Vagina (tissue), 2 donors: ENCODE results near the gene CCDC69. TPM values are rescaled to one million over a fixed set of nuclear protein-coding genes. Genes with fewer than 3 reads are reported as not detected.
A peak's percentile ranks its signal among the peaks of the same experiment; 100 is the strongest.

Experiments used
- DNase-seq, 2 donors: peaks; one replicate each; pipeline ENCODE4 v3.0.0-alpha.2; 2017; ENCODE audit errors: extremely low spot score in 2 of 2
- H3K27ac ChIP-seq: fragments of 200-600 bp; sonication (generic); one replicate; pipeline ENCODE4 v1.5.1; 2019
- H3K27me3 ChIP-seq: fragments of 200-600 bp; sonication (generic); one replicate; pipeline ENCODE4 v1.5.1; 2019
- H3K36me3 ChIP-seq, 2 donors: fragments of 200-600 bp; sonication (generic); one replicate each; pipeline ENCODE4 v1.5.1; 2017 to 2019
- H3K4me1 ChIP-seq: fragments of 200-600 bp; sonication (generic); one replicate; pipeline ENCODE4 v1.5.1; 2019
- H3K4me3 ChIP-seq, 2 donors: fragments of 200-600 bp; sonication (generic); 1 replicate in 1 of 2; 2 replicates in 1 of 2; pipeline ENCODE4 v1.5.1; 2016 to 2019
- H3K9me3 ChIP-seq: fragments of 200-600 bp; sonication (generic); one replicate; pipeline ENCODE4 v1.5.1; 2019
- POLR2A ChIP-seq, 2 donors: fragments of 450-650 bp; IDR thresholded peaks; one replicate each; pipeline ENCODE4 v1.6.1; 2017; ENCODE audit warnings: antibody characterized with exemption in 2 of 2, mild to moderate bottlenecking in 2 of 2, moderate library complexity in 2 of 2
- POLR2AphosphoS5 ChIP-seq, 2 donors: sonication (generic); formaldehyde crosslinking; IDR thresholded peaks; one replicate each; pipeline ENCODE4 v1.9.0; 2017; ENCODE audit warnings: antibody characterized with exemption in 2 of 2, mild to moderate bottlenecking in 2 of 2, low read depth in 1 of 2; ENCODE audit not compliant: insufficient read depth in 1 of 2
- intact Hi-C: fragments of 100-400 bp; cut with DNase I; formaldehyde crosslinking; loops from one replicate; pipeline ENCODE4 v1.15.1; 2023
- total RNA-seq: library from RNA; depleted of rRNA; stranded (reverse); fragments of >200 nt; gene quantifications from one replicate; pipeline ENCODE4 v1.2.3, GENCODE V29; 2016
- TF ChIP-seq, protein P1 (sequence below), 3 experiments: fragments of 450-650 bp in 2 of 3; fragments of 200-600 bp in 1 of 3; sonication (generic) in 1 of 3; IDR thresholded peaks; one replicate each; pipeline ENCODE4 v1.5.1; 2017 to 2019; ENCODE audit warnings: antibody characterized with exemption in 3 of 3, mild to moderate bottlenecking in 2 of 3, moderate library complexity in 2 of 3

Gene CCDC69
- total RNA-seq, 1 donor from 2014 or later = 84.5 TPM

DNA sequence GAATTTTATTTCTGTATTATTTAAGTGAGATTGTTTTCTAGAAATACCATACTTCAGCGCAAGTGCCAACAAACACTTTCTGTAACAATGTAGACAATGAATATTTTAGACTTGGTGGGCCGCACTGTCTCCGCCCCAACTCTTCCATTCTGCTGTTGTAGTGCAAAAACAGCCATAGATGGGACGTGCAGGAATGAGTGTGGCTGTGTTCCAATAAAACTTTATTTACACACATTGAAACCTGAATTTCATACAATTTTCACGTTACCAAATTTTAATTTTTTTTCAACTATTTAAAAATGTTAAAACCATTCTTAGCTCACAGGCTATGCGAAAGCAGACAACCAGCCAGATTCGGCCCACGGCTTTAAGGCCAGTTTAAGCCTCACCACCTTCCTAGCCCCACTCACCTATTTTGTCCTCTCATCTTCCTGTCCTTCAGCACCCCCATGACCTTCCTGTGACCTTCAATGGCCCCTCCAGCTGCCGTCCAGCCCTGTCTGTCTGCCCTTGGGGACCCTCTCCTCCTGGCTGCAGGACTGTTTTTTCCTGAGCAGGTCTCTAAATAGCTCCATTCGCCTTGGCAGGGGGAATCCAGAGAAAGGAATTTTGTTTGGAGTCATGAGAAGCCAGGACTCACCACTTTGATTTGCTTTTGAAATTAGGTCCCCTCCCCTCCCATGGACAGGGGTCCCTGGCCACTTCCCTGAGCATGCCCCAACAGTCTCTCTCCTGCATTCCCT, 55.1 kb downstream of the CCDC69 start:
- H3K27ac ChIP-seq = no peak overlapping the region
- peaks cover 5% of the 10 kb centered on the region for H3K4me1 ChIP-seq
- intact Hi-C loops = no loop called here
- TF ChIP-seq, protein P1, sequence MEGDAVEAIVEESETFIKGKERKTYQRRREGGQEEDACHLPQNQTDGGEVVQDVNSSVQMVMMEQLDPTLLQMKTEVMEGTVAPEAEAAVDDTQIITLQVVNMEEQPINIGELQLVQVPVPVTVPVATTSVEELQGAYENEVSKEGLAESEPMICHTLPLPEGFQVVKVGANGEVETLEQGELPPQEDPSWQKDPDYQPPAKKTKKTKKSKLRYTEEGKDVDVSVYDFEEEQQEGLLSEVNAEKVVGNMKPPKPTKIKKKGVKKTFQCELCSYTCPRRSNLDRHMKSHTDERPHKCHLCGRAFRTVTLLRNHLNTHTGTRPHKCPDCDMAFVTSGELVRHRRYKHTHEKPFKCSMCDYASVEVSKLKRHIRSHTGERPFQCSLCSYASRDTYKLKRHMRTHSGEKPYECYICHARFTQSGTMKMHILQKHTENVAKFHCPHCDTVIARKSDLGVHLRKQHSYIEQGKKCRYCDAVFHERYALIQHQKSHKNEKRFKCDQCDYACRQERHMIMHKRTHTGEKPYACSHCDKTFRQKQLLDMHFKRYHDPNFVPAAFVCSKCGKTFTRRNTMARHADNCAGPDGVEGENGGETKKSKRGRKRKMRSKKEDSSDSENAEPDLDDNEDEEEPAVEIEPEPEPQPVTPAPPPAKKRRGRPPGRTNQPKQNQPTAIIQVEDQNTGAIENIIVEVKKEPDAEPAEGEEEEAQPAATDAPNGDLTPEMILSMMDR (IDR thresholded peaks at IDR 0.05) = no peak
- TF ChIP-seq POLR2A (IDR thresholded peaks at IDR 0.05) (no peak), POLR2AphosphoS5 (IDR thresholded peaks at IDR 0.05; ENCODE audit: insufficient read depth in 1 of 2, low read depth in 1 of 2) (no peak)
- H3K36me3 ChIP-seq = no peaks in the 10 kb centered on the region
- H3K27me3 ChIP-seq = no peaks in the 10 kb centered on the region
- H3K9me3 ChIP-seq = no peaks in the 10 kb centered on the region
- no peak for DNase-seq
- no peak overlapping the region for H3K4me3 ChIP-seq

DNA sequence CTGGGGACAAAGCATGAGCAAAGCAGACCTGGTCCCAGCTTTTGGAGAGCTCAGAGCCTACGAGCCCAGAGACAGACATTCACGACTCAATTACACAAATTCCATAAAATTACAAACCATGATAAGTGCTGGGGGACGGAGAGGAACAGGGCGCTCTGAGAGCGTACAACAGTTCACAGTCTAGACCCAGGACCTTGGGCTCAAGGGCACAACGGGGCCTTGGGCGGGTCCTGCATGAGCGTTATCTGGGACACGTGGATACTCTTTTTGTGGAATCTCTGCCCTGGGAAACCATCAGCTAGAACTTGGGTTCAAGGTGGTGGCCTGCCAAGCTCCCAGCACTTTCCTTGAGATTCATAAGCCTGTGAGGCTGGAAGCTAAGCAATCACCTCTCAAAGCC, 56.9 kb downstream of the CCDC69 start:
- no peak overlapping the region for H3K4me3 ChIP-seq
- H3K27ac ChIP-seq = no peak overlapping the region
- H3K4me1 ChIP-seq = peaks cover 5% of the 10 kb centered on the region
- intact Hi-C loops = no loop called here
- H3K27me3 ChIP-seq = no peaks in the 10 kb centered on the region
- no peaks in the 10 kb centered on the region for H3K36me3 ChIP-seq
- H3K9me3 ChIP-seq = no peaks in the 10 kb centered on the region
- TF ChIP-seq, protein P1 (IDR thresholded peaks at IDR 0.05) = no peak
- TF ChIP-seq POLR2AphosphoS5 (IDR thresholded peaks at IDR 0.05; ENCODE audit: insufficient read depth in 1 of 2, low read depth in 1 of 2) = no peak
- no peak for TF ChIP-seq POLR2A (IDR thresholded peaks at IDR 0.05)
- DNase-seq = no peak

DNA sequence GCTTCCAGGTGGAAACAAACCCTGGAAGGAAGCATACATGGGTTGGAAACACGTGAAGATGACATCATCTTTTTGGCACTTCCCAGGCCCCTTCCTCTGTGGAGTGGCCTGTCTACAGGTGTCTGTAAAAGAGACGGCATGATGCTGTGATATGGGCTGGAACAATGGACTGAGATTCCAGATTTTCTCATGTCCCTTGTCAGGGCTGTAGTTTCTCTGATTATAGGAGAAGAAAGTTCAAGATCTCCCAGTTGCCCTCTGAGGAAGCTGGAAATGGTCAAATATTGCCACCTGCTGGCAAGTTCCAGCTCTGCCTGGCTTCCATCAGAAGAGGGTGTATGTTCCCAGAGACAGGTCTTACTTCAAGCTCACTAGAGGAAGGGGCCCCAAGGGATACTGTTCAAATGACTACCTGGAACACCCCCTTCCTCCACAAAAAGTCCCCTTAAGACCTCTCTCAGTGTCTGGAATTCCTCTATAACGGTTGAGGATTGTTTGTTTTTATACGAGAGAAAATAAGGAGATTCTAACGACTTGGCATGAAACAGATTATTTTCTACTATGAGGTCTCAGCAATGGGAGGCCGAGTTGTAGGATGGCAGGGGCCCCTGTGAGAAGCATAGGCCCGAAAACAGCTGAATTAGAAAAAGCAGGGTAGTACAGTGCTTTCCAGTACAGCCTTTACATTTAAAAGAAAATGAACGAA, 59.1 kb downstream of the CCDC69 start:
- H3K27me3 ChIP-seq = no peaks in the 10 kb centered on the region
- H3K4me1 ChIP-seq = peaks cover 5% of the 10 kb centered on the region
- no peaks in the 10 kb centered on the region for H3K36me3 ChIP-seq
- H3K9me3 ChIP-seq = no peaks in the 10 kb centered on the region
- no peak overlapping the region for H3K27ac ChIP-seq
- TF ChIP-seq POLR2AphosphoS5 (IDR thresholded peaks at IDR 0.05; ENCODE audit: insufficient read depth in 1 of 2, low read depth in 1 of 2) (peak in 1 of 2 donors; percentile 49), POLR2A (IDR thresholded peaks at IDR 0.05) (no peak)
- TF ChIP-seq, protein P1 (IDR thresholded peaks at IDR 0.05) = peak; percentile 80 to 94 (median 94)
- H3K4me3 ChIP-seq = no peak overlapping the region
- intact Hi-C loops = loop anchor here (5.0 kb wide), 1 partner anchor 38 kb away; no protein-coding TSS in a partner anchor
- no peak for DNase-seq

DNA sequence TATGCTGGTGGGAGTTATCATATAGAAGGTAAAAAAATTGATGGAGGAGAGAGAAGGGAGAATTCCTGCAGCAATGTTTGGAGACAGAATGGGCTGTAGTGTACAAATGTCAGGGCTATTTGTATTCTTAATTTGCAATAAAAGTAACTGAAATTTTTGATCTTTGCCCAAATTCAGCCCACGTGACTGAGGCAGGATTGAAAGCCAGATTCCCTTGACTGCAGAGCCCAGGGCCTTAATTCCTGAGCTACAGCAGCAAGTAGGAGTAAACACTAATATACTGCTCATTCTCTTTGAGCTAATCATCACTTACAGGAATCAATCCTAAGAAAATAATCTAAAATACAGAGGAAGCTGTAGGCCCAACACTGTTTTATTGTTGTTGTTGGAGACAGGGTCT, 61.1 kb downstream of the CCDC69 start:
- Histone ChIP-seq H3K27me3 (no peaks in the 10 kb centered on the region), H3K4me3 (no peak overlapping the region), H3K27ac (peak overlapping the region; percentile 31), H3K4me1 (peaks cover 12% of the 10 kb centered on the region), H3K9me3 (no peaks in the 10 kb centered on the region), H3K36me3 (no peaks in the 10 kb centered on the region)
- DNase-seq = no peak
- TF ChIP-seq POLR2AphosphoS5 (IDR thresholded peaks at IDR 0.05; ENCODE audit: insufficient read depth in 1 of 2, low read depth in 1 of 2) (no peak), POLR2A (IDR thresholded peaks at IDR 0.05) (no peak)
- TF ChIP-seq, protein P1 (IDR thresholded peaks at IDR 0.05) = no peak
- intact Hi-C loops = loop anchor here (5.0 kb wide), 1 partner anchor 35 kb away; no protein-coding TSS in a partner anchor
